ENCODE data around the gene IFRD1.
"Not testable (repeated sequence)": the region's sequence is repeated elsewhere in the genome, so short reads cannot be mapped to it uniquely, and the experiment has no call there.

The IFRD1 gene

GRCh38 chr7:112492186-112492585 is 41.9 kb downstream of the IFRD1 start:
- DNase-seq = no peak

GRCh38 chr7:112494656-112495055 is 44.4 kb downstream of the IFRD1 start:
- DNase-seq = no peak

- no peak for DNase-seq
Measured at GRCh38 chr7:112495156-112495788, 45.0 kb downstream of the IFRD1 start.

DNA sequence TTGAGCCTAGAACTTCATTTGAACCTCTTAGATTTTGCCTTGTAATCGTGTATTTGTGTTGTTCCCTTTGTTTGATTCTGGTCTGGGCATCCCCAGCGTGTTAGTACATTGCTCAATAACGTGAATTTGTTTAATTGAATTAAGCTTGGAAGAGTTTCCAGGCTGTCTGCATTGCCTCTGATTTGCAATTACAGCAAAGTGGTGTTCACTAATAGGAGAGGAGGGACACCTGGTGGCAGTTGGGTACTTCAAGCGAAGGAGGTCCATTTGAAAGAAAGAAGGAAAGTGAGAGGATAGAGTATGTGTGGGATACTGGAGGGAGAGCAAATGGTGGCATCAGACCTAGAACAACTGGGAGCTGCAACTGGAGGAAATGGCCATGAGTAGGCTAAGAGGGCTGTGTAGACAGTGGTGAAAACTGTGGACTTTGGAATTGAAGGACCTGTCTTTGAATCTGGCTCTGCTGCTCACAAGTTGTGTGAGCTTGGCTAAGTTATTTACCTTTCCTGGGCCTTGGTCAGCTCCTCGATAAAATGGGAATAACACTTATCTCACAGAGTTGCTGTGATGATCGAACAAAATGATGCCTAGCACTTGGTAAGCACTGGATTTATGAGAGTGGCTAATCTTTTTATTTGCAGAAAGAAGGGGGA is 45.7 kb downstream of the IFRD1 start:
- peak; percentile 12 for DNase-seq

DNA sequence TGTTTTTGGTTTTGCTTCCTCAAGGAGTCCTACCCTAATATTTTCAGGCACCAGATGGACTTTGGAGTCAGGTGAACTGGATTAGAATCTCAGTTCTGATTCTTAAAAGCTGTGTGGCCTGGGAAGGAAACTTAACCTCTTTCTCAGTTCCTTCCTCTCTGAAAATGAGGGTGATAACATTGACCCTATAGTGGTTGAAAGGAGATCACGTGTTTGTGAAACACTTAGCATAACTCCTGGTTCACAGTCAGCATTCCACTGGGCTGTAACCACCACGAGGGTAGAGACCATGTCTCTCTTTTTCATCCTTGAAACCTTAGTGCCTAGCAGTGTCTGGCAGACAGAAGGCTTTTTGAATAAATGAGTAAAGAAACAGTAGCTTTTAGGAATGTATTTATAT is 47.2 kb downstream of the IFRD1 start:
- no peak for DNase-seq

DNA sequence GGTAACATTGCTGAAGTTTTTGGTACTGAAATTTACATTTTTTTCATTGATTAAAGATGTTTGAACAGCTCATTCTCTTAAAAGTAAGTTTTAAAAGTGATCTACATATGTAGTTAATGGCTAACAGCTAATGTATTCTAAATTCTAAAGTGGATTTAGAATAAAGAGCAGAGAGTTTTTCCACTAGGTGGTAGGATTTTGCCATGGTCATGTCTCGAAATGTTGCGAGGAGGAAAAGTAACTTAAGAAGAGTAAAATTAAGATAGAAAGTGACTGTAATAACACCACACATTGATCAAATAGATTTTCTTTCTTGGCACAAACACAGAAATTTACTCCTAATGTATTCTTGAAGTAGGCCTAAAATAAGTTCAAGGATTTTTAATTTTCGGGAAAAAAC is 50.4 kb downstream of the IFRD1 start:
- DNase-seq = no peak

DNA sequence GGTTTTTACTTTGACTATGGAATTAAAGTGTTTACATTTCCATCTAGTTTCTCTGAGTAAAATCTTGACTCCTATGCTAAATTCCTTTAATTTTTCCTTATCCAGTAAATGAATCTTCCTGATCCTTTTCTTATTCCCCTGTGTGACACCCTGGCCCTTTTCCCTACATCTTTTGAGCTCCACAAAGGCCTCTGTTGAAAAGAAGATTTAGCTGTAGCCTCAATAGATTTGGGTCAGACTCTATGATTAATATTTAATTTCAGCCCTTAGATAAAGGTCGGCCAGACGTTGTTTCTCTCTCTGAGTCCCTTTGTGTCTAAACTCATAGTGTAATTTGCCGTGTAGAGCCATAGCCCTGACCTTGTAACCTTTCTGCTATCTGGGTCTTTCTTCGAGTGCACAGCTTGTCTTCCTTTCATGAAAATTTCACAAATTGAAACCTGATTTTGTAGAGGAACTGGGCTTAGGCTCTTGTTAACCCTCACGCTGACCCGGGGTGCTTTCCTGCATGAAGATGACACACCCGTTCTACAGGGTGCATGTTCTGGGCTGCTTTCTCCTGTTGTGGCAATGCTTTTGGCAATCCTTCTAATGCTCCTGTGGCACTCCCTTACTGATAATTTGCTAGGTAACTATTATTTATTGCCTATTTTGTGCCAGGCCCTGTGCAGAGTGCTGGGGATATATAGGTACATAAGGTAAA is 51.7 kb downstream of the IFRD1 start:
- DNase-seq = no peak

GRCh38 chr7:112502700-112503099 is 52.4 kb downstream of the IFRD1 start:
- DNase-seq = no peak

DNA sequence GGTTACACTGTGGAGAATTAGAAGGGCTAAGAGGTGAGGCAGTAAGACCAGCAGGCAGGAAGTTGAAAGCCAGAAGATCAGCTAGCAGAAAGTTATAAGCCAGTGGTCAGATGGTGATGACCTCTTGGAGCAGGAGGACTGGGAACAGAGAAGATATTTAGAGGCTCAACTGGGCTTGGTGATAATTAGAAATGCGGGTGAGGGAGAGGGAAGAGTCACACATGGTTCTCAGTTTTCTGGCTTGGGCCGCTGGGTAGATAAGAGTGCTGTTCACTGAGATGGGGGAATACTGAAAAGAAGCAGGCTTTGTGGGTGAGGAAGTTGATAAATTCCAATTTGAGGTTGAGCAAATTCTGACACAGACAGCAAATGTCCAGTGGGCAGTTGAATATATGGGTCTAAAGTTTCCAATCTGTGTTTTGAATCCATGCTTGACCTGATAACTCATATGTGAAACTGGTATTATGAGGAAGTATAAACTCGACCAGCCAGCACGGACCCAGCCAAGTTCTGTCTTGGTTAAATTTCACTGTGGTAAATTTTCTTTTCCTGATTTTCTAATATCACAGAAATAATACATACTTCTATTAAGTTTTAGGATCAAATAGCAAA is 53.2 kb downstream of the IFRD1 start:
- no peak for DNase-seq

DNA sequence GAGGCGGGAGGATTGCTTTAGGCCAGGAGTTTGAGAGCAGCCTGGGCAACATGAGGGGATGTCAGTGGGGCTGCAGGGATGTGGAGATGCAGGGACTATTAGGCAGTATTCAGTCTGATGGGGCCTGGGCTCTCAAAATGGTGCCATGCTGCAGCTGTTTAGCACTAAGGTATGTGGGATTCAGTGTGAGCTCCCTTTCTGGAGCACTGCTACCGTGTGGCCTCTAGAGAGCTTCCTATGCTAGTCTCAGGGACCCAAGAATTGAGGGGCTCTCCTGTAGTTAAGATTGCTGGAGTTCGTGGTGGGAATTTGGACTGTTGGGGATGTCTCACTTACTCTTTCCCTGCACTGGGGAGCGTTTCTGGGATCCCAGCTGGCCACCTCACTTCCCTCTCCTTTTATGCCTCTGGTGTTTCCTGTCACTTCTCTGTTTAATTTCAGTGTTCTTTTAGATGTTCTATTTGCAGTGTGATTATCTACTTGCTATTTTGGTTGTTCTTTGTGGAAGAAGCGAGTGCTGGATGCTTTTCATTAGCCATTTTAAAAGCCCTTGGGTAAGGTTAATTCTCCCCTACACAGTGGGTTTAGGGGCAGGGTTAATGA is 53.9 kb downstream of the IFRD1 start:
- no peak for DNase-seq

DNA sequence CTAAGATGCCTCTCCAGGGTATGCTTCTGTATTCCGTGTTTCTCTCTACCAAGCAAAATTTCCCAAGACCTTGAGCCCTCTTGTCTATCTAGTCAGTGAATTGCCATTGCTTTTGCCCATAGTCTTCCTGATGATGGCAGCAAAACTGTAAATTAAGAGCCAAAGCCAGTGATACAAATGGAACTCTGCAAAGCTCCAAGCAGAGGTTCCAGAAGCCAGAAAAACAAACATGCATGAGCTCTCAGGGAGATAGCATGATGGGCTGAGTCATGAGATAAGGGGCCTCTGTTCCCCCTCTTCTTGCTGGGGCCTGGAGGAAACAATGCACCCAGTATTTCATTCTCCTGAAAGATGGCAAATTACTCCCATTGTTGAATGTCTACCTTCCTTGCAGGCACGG is 55.2 kb downstream of the IFRD1 start:
- no peak for DNase-seq

DNA sequence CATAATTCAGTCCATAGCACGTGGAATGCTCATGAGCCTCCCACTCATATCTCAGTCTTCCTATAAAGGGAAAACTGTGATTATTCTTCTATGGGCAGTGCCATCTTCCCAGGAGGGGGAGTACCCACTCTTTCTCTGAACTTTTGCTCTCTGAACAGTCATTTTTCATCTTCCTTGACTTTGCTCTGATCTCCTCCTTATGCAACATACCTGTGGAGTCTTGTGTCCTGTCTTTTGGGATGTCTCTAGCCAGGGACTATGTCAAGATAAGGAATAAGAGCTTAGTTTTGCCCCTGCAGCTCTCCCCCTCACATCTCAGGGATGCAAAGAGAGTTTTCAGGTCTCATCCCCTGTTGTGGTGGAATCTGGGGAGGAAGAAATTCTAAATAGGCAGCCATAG is 58.1 kb downstream of the IFRD1 start:
- no peak for DNase-seq

- no peak for DNase-seq
Measured at GRCh38 chr7:112509402-112509801, 59.1 kb downstream of the IFRD1 start.

- DNase-seq = no peak
Measured at GRCh38 chr7:112510001-112510742, 59.9 kb downstream of the IFRD1 start.

DNA sequence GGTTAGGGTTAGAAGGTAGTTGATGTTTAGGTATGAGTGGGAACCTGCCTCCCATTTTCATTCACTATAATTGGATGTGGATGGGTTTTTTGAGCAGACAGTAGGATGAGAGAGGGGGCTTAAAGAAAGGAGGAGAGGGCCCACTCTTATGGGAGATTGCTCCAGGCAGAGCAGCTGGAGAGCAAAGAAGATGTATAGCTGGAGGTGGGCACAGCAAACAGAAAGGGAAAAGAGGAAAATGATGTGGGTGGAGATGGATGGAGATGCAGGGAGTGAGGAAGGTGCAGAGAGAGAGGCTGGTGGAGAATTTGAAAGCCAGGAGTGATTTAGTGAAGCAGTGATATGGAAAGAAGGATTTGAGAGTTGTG is 60.5 kb downstream of the IFRD1 start:
- DNase-seq = no peak

DNA sequence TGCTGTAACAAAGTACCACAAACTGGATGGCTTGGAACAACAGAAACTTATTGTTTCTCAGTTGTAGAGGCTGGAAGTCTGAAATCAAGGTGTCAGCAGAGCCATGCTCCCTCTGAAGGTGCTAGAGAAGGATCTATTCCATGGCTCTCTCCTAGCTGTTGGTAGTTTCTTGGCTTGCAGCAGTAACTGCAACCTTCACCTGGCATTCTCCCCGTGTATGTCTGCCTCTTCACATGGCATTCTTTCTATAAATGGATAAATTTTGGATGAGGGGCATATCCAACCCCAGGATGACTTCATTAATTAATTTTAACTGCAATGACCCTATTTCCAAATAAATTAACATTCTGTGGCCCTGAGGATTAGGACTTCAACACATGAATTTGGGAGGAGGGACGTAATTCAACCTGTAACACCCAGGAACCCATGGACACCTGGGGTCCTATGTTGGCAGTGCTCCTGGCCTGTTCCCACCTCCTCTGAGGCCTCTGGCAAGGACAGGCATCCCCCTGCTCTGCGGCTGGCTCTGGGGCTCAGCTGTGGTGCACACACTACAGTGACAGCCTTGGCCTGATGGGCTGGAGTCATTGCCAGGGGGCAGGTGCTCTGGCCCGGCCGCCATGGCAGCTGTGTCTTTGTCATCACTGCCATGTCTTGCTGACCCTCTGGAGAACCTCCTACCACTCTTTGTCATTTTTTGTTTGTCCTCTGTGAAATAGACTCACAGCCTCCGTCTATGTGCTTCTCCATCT is 61.4 kb downstream of the IFRD1 start:
- DNase-seq = no peak

DNA sequence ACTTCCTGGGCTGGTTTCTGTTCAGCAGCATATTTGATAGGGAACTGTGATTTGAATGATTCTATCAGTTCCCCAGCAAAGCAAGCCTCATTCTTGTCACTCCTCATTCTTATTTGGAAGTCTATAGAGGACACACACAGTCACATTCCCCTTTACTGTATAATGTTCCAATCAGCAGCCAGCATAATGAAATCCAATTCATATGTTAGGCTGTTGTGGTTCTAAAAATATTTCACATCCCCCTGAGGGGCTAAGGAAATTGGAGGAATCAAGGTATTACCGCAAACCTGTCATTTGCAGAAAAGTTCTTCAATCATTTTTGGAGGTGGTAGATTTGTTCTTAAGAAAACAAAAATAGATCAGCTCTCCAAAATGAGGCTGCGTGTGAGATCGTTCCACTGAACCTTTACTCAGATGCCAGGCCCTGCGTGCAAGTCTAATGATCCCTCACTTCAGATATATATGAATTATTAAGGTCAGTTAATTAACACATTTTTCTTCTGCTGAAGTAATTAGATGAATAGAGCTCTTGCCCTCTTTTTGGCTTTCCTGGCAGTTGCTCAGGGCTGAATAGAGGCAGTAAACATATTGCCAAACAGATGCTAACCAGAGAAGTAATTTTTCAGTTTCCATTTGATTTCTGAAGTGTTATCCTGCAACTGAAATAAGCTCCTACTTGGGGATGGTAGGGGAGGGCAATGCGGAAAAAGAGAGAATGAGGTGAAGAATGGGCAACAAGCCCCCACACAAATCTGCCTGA is 62.4 kb downstream of the IFRD1 start:
- no peak for DNase-seq

GRCh38 chr7:112515989-112516388 is 65.7 kb downstream of the IFRD1 start:
- no peak for DNase-seq

- DNase-seq = not testable (repeated sequence)
Measured at GRCh38 chr7:112516418-112516817, 66.2 kb downstream of the IFRD1 start.

GRCh38 chr7:112517487-112517886 is 67.2 kb downstream of the IFRD1 start:
- DNase-seq = no peak

- DNase-seq = no peak
Measured at GRCh38 chr7:112520787-112521186, 70.5 kb downstream of the IFRD1 start.
